Activated CD4-positive, alpha-beta T cell treated with anti-CD3 and anti-CD28 coated beads for 24 hours (primary cell): ENCODE measurements around the gene MYO5B.

Source experiments
- DNase-seq, 2 donors: peaks; one replicate each; pipeline ENCODE4 v3.0.0-alpha.2; 2020; ENCODE audit warnings: low read depth in 2 of 2

Gene MYO5B

GRCh38 chr18:50071397-50071796 lies 123.5 kb downstream of the MYO5B start:
- no peak for DNase-seq

GRCh38 chr18:50069422-50069821 lies 125.5 kb downstream of the MYO5B start:
- DNase-seq, result no peak

- DNase-seq, result no peak
Measured at GRCh38 chr18:50065527-50065926, 129.4 kb downstream of the MYO5B start.

DNA sequence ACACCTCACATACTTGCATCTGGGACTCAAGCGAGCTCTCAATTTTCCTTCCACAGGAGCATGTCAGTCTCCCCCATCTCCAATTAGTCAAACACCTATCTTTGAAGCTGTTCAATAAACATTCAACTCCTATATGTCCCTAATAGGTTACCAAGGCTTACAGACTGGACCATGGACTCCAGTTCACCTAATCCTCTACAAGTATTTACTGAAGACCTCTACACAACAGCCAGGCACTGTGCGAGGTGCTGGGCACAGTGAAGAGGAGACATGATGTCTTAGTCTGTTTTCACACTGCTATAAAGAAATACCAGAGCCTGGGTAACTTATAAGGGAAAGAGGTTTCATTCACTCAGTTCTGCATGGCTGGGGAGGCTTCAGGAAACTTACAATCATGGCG lies 129.9 kb downstream of the MYO5B start:
- no peak for DNase-seq

DNA sequence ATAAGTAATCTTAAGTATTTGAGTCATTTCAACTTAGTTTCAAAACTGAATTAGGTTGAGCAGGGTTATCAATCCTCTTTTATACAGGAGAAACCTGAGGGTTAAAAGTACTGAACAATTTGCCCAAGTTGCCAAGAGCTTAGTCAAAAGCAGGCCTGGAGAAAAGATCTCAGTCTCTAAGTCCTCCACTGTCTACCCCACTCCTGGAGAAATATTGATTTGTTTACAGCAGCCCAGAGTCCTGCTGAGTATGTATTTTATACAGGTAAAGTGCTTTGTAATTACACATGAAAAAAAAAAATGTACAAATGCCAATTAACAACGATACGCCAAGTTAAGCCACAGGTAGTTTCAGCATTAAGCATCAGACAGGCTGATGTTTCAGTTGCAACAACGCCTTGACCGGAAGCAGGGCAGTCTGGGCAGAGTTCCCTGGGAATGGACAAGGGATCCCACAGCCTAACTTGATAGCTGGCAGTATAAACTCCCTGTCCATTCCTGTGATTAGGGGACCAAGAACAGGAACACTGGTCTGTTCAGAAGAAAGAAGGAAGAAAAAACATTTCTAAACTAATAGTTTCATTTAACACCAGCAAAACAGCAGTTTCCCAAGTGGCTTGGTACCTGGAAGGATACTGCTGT lies 132.9 kb downstream of the MYO5B start:
- no peak for DNase-seq

DNA sequence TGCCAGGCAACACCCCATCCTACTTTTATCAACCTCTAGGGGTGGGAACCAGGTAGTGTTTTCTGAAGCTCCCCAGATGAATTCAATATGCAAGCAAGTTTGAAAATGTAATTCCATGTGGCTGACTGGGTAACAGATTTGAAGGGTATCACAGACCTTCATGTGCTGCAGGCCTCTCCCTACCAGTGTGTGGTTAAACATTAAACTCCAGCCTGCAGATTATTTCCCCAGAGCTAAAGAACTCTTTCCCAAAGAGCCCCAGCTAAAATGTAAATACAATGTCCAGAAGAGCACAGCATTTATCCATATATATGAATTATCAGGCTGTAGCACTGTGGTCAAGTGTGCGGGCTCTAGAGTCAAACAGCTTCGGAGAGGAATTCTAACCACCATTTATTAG lies 134.1 kb downstream of the MYO5B start:
- DNase-seq, result no peak

GRCh38 chr18:50058731-50059130 lies 136.2 kb downstream of the MYO5B start:
- no peak for DNase-seq

GRCh38 chr18:50057009-50057408 lies 137.9 kb downstream of the MYO5B start:
- no peak for DNase-seq

- DNase-seq, result no peak
Measured at GRCh38 chr18:50056185-50056584, 138.8 kb downstream of the MYO5B start.

DNA sequence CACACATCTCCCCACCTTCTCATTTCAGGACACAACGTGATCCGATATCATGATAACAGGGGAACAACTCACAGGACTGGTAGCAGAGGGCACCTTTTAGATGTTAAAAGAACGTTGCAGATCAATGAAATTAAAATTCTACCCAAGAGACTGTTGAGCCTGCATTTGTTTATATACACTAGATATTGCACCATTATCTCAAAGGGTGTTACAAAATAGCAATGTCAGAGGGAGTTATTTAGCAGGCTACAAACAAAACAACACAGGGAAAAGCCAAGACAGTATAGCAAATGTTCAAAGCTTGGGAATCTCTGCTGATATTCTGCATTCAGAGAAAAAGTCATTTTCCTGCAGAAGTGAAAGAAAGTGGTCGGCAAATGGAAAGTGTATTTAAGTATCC lies 139.5 kb downstream of the MYO5B start:
- no peak for DNase-seq

DNA sequence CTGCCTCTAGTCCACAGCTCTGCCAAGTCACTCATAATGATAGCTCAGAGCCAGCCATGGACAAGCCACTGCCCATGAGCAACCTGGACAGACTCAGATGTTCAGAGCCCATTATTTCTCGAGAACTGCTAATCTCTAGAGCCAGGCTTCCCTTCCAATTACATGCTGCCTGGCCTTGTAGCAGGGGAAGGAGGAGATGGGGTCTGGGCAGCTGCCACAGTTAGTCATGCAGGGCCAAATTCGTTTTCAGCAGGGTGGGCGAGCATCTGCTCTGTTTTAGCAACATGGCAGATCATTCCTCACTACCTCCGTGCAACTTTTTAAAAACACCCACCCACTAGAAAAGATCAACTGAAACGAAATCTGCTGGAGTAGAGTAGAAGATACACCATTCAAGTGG lies 141.8 kb downstream of the MYO5B start:
- no peak for DNase-seq

GRCh38 chr18:50051288-50051687 lies 143.7 kb downstream of the MYO5B start:
- DNase-seq, result no peak

DNA sequence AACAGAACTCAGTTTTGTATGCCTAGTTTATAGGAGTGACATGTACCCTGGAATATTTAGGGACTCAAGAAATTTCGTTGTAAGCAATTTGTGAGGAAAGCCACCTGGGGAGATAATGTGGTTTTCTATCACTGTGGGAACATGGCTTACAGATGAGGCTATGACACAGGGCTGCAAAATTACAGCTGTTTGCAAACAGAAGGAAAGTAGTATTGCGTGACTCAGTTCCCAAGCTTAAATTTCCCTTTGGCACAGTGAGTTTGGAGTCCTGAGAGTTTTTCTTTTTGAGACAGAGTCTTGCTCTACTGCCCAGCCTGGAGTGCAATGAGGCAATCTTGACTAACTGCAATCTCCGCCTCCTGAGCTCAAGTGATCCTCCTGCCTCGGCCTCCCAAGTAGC lies 149.8 kb downstream of the MYO5B start:
- no peak for DNase-seq

DNA sequence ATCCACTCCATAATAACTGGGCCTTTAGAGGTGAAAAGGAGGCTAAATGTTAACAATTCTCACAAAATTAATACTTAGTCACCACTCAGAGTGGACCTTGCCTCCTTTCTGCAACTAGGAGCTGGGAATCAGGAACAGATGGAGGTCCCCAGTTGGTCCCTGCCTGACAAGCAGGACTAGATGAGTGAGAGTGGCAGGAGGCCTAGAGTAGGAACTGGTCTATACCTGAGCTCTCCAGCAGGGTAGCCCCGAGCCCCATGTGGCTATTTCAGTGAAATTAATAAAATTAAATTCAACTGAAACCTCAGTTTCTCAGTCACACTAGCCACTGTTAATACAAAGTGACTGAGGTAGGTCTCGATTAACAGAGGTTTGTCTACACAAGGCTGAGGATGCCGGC lies 150.5 kb downstream of the MYO5B start:
- no peak for DNase-seq

DNA sequence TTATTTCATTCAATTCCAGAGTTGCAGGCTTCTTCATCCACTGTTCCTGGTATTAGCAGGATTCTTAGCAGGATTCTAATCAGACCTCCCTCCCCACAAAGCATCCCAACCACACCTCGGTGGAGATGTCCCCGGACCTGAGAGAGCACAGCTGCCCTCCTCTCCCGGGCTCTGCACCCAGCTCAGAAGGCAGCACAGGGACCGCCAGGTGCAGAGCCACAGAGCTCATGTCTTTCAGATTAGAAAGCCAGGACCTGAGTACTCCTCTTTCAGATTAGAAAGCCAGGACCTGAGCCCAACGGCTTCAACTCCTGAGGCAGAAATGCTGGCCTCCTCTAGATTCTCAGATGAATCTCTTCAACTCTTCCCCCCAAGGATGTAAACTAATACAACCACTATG lies 152.3 kb downstream of the MYO5B start:
- DNase-seq, result no peak

DNA sequence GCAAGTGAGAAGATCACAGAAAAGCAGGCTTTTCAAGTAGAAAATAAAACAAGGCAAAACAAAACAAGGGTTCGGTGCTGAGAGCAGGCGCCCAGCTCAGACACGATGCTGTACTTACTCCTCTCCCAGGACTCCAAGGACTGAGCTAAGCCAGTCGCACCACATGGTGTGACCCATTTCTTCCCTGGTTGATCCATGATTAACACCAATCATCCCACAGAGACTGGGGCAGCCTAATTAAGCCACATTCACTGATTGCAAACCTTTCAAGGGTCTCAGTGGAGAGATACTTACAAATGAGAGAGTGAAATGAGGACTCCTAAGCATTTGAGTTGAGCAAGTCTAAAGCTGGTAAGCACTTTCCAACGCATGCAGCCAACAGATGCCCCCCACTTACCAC lies 155.2 kb downstream of the MYO5B start:
- DNase-seq, result no peak

DNA sequence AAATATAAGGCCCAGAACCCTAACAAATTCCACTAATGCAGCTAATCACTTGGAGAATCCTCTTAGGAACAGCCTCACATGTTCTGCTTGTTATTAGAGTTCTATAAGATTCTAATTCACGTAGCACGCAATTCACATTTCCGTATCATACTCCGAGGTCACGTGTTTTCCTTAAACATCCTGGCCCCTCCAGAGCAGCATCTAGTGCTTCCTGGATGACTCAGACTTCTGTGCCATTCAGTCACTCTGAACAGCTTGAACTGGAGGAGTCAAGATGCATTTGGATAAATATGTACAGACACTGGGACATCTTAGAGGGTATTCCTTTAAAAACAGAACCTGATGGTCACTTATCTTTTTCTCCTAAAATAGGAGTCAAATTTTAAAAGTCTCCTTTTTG lies 156.5 kb downstream of the MYO5B start:
- no peak for DNase-seq

DNA sequence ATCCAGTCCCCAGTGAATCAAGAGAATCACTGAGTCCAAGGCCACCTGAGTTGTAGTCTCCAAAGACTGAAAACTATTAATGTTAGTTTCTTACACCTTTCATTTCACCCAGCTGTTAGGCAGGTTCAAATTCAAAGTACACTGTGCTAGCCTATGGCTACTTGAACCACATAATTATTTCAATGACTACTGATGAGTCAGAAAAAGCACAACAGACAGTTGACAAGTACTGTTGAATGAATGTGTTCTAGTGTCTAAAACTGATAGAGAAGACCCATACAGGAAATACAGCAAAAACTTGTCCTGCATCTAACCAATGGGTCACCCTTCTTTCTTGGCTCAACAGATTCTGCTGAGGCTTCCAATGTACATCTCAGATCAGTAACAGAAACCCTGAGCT lies 160.9 kb downstream of the MYO5B start:
- no peak for DNase-seq

DNA sequence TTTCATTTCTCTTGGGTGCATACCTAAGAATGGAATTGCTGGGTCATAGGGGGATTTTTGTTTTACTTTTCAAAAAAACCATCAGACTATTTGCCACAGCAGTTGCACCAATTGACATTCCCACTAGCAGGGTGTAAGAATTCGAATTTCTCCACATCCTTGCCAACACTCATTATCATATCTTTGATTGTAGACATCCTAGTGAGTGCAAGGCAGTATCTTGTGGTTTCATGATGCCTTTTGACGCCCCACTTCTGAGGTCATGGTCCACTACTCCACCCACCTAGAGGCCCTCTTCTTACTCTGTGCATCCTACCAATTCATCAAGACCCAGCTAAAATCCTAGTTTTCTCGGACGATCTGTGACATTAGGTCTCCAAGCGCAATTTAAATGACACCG lies 161.9 kb downstream of the MYO5B start:
- no peak for DNase-seq

GRCh38 chr18:50030146-50030545 lies 164.8 kb downstream of the MYO5B start:
- DNase-seq, result no peak

- DNase-seq, result no peak
Measured at GRCh38 chr18:50027996-50028395, 167.0 kb downstream of the MYO5B start.

- DNase-seq, result no peak
Measured at GRCh38 chr18:50024466-50024865, 170.5 kb downstream of the MYO5B start.

DNA sequence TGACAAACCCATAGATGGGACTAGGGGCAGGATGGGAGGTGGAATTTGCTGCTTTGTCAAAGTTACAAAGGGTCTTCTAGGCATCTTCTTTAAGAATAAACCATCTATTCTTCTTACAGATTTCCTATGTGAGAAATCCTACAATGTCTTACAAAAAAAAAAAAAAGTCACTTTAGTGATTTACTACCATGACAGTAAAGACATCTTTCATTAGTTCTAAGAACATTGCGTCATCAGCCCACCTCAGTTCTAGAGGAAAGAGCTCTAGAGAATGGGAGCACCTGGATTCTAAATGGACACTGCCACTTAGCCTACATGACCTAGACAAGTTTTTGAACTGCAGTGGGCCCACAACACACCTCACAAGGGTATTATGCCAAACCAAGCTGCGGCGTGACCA lies 172.0 kb downstream of the MYO5B start:
- DNase-seq, result no peak

- DNase-seq, result no peak
Measured at GRCh38 chr18:50014606-50015005, 180.3 kb downstream of the MYO5B start.
